Fibroblast of the aortic adventitia (primary cell): ENCODE data around the gene MAP4. TPM values are rescaled to one million over a fixed set of nuclear protein-coding genes. Genes with fewer than 3 reads are reported as not detected.

ENCODE experiments used
- DNase-seq: peaks from one replicate; pipeline ENCODE4 v3.0.0-alpha.2; 2010; ENCODE audit warnings: low read depth
- H3K4me3 ChIP-seq: 2 replicates; pipeline ENCODE4 v1.5.1; 2011; ENCODE audit warnings: low read depth, mild to moderate bottlenecking, control low read depth, low read length, moderate library complexity
- CTCF ChIP-seq: IDR thresholded peaks from 2 replicates; pipeline ENCODE4 v1.5.1; 2011; ENCODE audit warnings: mild to moderate bottlenecking, low read length, control low read depth, inconsistent platforms; ENCODE audit not compliant: insufficient read depth
- small RNA-seq: library from RNA; depleted of rRNA; stranded (forward); fragments of <200 nt; gene quantifications from one replicate; pipeline ENCODE3, GENCODE V24; 2012
- total RNA-seq: library from RNA; depleted of rRNA; stranded (reverse); fragments of >200 nt; gene quantifications from 2 replicates; pipeline ENCODE4 v1.2.3, GENCODE V29; 2012; ENCODE audit warnings: low replicate concordance

The MAP4 gene
- total RNA-seq, 1 donor: 157 TPM

GRCh38 chr3:47804577-47804976, 211.6 kb downstream of the MAP4 start:
- no peak for DNase-seq
- TF ChIP-seq CTCF: no peak
- peak overlapping the region; percentile 17 for H3K4me3 ChIP-seq

- no peak for DNase-seq
- H3K4me3 ChIP-seq: peak overlapping the region; percentile 95
- no peak for TF ChIP-seq CTCF
Observed at GRCh38 chr3:47803480-47804025, 212.7 kb downstream of the MAP4 start.

- peak; percentile 83 for DNase-seq
- peak within 1 kb of the TSS; percentile 95 for H3K4me3 ChIP-seq
- no peak for TF ChIP-seq CTCF
Observed at GRCh38 chr3:47802734-47803479, 213.3 kb downstream of the MAP4 start, which contains the start of gene DHX30. DHX30 (plus strand) TSS chr3:47803138; CDS start chr3:47810684, 7,546 bp downstream.

Small RNA genes within 50 kb of the gene (small RNA-seq; reads per million reads assigned to genes)
- gene AC124916.2: not detected
- gene MIR1226: 40.5 reads per million, percentile 96 among the genes with 10 or more reads in this experiment
- gene RF00019: not detected
- not detected for gene RF02271

Other genes starting within 250 kb of the MAP4 start
- 42.7 and 44.5 TPM in 2 replicates for gene SMARCC1, start 234.5 kb downstream of the MAP4 start, total RNA-seq
- gene DHX30, start 213.3 kb downstream of the MAP4 start, total RNA-seq: 39.2 and 51.5 TPM in 2 replicates
- 0.90 and 13.6 TPM in 2 replicates for gene CDC25A, start 172.0 kb upstream of the MAP4 start, total RNA-seq
- gene CAMP, start 207.1 kb upstream of the MAP4 start, total RNA-seq: not detected in 2 replicates
- gene ZNF589, start 224.7 kb upstream of the MAP4 start, total RNA-seq: 5.6 and 8.6 TPM in 2 replicates